ENCODE results near the gene REXO1.

DNA sequence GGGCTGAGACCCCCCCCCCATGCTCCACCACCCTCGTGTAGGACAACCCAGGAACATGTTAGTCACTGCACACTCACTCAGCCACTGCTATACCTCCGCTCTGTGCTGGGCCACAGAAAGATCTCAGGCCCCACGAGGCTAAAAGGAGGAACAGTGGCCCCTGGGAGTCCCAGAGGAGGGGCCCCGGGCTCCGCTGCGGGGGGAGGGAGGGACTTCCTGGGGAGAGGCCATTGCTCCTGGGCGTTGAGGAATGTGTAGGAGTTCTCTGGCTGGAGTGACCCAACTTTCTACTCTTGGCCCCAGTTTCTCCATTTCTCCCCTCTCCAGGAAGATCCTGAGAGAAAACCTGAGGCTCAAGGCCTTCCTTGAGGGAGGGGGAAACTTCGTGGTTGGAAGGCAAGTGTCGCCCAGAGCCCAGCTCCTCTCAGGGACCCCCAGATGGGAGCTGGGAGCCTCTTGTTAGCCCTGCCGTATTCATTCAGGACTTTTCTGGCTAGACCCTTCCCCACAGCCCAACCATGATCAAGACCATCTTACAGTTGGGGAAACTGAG is 81.4 kb downstream of the REXO1 start:
- TF ChIP-seq POLR2A (IDR thresholded peaks at IDR 0.05; ENCODE audit: low read depth, low read length) (no peak), EZH2 (IDR thresholded peaks at IDR 0.05; ENCODE audit: borderline replicate concordance, low read depth, low read length, severe bottlenecking) (no peak), JUN (IDR thresholded peaks at IDR 0.05; ENCODE audit: borderline replicate concordance, insufficient read depth, insufficient read length, low read depth) (no peak), POLR2AphosphoS5 (IDR thresholded peaks at IDR 0.05; ENCODE audit: insufficient read depth, low read depth, low read length) (no peak), FOS (IDR thresholded peaks at IDR 0.05; ENCODE audit: borderline replicate concordance, insufficient read depth, low read length) (no peak)
- TF ChIP-seq, protein P1, sequence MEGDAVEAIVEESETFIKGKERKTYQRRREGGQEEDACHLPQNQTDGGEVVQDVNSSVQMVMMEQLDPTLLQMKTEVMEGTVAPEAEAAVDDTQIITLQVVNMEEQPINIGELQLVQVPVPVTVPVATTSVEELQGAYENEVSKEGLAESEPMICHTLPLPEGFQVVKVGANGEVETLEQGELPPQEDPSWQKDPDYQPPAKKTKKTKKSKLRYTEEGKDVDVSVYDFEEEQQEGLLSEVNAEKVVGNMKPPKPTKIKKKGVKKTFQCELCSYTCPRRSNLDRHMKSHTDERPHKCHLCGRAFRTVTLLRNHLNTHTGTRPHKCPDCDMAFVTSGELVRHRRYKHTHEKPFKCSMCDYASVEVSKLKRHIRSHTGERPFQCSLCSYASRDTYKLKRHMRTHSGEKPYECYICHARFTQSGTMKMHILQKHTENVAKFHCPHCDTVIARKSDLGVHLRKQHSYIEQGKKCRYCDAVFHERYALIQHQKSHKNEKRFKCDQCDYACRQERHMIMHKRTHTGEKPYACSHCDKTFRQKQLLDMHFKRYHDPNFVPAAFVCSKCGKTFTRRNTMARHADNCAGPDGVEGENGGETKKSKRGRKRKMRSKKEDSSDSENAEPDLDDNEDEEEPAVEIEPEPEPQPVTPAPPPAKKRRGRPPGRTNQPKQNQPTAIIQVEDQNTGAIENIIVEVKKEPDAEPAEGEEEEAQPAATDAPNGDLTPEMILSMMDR (IDR thresholded peaks at IDR 0.05; ENCODE audit: extremely low read depth in 1 of 2, insufficient read depth in 1 of 2, low read depth in 1 of 2, low read length in 2 of 2), result no peak
- TF ChIP-seq, protein P2, sequence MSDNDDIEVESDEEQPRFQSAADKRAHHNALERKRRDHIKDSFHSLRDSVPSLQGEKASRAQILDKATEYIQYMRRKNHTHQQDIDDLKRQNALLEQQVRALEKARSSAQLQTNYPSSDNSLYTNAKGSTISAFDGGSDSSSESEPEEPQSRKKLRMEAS (IDR thresholded peaks at IDR 0.05; ENCODE audit: insufficient read depth, insufficient read length), result no peak

All from endothelial cell of umbilical vein (primary cell).